HG02678 (cell line): ENCODE data around the gene SAMMSON.

Experiments
- ATAC-seq: cut with Tn5 transposase; IDR thresholded peaks from one replicate; pipeline ENCODE4 v1.9.1; 2021; ENCODE audit warnings: mild to moderate bottlenecking, moderate library complexity; ENCODE audit not compliant: unreplicated experiment

Gene SAMMSON

DNA sequence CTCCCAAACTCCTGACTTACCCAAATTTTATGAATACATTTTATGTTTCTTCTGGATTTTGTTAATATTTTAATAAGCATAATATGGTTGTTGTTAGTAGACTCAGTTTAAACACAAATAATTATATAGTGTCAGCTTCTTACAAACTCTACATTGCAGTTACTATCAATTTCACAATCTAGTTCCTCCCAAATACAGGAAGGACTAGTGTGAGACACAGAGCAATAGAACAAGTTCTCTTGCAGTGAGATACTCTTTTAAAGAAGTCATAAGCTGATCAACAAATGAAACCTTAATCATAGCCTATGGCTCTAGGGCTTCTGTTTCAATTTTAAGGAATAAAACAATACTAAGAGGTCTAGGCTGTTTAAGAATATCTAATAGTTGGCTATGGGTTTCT is 86.1 kb downstream of the SAMMSON start:
- ATAC-seq, result no peak

DNA sequence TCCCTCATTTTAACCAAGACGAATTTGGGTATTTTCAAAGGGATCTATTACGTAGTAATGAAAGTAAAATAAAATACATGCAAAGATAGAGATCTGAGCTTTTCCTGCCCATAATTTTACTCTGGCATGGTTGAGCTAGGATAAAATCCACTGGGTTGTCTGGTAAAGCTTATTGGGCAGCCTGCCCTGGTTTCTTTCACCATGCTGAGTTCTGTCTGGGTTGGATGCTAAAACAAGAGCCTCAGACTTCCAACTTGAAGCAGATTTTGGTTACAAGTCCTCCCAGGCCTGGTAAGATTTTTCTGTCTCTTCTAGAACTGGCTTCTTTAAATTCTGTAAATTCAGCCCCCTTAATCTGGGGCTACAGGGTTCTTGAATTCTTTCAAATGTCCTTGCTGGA is 86.8 kb downstream of the SAMMSON start:
- no peak for ATAC-seq

DNA sequence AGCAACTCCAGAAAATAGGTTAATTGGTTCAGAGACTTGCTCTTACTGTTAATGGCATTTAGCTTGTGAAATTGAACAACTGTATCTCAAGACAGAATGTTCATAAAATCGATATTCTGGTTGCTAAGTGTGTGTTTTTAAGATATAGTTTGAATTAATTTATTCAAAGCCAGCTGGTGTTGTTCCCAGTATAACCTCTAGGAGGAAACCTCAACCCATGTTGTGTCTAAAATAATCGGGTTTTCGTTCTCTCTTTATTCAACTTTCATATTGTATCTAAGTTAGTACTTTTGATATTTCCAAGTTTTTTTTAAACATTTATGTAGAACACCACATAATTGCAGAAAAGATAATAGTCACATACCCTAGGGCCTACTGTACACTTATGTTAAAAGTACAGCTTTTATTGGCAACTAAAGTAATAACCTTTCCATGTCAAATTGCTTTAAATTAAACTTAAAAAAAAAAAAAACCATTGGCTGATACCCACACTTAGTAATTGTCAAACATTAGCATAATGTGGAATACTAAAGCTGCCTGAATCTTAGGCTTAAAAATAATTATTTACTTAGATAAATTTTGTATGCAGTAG is 90.9 kb downstream of the SAMMSON start:
- no peak for ATAC-seq

DNA sequence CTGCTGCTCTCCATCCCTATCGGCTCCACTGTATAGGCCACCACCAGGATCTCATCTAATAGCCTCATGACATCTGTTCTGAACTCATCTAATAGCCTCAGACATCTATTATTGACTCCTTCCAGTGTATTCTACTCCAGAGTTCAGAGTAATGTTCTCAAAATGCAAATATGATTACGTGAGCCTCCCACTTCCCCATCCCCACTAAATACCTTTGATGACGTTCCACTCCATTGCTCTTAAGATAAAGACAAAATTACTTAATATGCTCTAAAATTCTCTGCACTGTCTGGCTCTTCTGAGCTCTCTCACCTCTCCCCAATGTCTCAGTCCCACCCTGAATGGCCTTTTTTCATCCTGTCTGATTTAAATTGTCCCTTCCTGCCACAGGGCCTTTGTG is 94.7 kb downstream of the SAMMSON start:
- ATAC-seq, result no peak

DNA sequence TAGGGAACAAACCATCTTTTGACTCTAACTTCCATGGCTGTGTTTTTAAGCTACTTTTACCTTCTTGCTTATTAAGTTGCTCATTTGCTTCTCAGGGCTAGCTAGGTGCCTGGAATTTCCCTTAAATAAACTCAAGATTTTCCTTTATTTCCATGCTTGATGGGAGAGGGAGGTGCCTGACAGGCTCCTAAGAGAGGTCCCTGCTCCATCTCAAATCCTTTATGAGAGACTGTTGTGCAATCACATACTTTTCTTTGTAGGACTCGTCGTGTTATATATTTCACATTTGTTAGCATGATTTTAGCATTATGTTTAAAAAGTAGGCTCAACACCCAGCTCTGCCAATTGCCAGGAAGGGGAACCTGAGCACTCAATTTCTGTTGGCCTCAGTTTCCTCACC is 95.7 kb downstream of the SAMMSON start:
- ATAC-seq, result no peak

DNA sequence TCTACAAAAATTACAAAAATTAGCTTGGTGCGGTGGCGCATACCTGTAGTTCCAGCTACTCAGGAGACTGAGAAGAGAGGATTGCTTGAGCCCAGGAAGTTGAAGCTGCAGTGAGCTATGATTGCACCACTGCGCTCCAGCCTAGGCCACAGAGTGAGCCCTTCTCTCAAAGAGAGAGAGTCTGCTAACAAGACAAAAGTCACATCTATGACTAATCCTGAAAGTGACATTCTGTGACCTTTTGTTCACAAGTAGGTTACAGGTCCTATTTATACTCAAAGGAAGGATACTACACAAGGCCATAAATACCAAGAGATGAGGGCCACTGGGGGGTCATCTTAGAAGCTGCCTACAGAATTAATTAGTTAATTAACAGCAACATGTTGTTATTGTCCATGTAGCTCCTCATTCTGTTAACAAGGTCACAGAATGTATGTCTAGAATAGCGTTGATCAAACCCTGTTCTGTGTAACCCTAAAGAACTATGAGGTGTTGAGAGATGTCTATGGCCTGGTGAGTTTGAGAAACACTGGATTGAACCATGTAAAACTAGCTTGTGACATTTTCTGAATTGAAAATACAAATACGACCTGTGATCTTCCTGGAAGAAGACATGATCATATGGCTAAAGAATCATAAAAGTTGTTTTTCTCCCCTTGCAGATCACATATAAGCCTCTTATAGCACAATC is 97.0 kb downstream of the SAMMSON start:
- ATAC-seq, result peak; percentile 79

DNA sequence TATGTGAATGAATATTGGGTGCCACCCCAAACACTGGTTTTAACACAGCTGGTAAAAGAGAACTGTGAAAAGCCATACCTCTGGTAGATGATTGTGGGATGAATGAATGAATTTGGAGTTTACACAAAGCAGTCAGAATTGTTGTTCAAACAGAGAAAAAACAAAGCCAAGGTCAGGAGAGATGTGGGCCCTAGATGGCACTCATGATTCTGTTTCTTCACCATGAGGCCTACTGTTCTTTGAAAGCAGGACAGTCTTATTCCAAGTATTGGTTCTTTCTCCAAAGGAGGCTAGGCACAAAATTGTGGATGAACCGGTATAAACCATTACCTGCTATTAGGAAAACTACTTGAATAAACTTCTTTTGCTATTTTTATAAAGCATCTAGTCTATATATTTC is 97.6 kb downstream of the SAMMSON start:
- ATAC-seq, result no peak

DNA sequence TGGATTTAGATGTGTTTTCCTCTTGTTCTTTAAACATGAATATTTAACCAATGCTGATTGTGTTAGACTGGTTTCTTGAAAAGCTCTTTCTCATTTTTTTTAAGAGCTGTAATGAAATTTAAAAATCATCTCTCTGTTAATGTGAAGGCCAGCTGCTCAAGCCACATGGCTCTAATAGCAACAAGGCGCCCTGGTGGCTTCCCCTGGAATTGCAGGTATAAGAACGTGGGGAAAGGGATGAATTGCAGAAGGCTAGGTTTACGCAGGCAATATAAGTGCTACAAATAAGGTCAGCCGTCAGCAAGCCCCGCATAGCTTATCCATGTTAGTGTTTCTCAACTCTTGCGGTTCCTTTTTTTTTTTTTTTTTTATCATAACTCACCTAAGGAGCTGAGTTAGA is 108.5 kb downstream of the SAMMSON start:
- ATAC-seq, result no peak

DNA sequence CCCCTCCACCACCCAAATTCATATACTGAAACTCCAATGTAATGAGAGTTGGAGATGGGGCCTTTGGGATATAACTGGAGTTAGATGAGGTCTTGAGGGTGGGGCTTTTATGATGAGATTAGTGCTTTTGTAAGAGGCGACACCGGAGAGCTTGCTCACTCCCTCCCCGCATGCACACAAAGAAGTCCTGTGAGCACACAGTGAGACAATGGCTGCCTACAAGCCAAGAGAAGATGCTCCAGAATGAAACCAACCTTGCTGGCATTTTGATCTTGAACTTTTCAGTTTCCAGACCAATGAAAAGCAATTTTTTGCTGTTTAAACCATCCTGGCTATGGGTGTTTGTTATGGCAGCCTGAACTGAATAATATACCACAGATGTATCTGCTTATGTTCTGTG is 109.0 kb downstream of the SAMMSON start:
- ATAC-seq, result no peak

DNA sequence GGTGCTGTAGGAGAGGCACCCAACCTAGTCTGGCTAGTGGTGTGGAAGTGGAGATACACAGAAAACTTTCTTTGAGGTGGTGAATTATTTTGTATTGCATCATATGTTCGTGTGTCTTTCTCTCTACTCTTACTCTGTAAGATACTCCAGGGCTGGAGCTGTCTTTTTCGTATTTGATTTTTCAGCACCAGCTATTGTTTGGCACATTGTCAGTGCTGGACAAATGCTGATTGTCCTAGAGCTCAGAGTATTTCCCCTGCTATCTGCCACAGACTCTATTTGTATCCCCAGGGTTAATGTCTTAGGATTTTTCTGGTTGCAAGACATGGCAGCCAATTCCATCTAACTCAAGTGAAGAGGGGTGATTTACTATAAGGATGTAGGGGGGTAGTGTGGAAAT is 110.5 kb downstream of the SAMMSON start:
- ATAC-seq, result no peak

DNA sequence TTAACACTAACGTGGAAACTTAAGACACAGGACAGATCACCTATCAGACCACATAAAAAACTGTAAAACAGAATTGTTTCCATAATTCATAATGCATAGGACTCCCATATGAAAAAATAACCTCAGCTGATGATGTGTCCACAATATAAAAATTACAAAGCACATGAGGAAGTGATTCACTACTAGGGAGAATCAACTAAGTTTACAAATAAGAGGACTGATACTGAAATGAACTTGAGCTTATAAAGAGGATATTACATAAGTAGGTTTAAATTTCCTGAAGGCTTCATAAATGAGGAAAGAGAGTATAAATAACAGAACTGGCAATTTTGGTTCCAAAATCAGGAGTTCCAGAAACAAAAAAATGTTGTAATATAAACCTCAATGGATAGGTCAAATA is 111.9 kb downstream of the SAMMSON start:
- ATAC-seq, result no peak

DNA sequence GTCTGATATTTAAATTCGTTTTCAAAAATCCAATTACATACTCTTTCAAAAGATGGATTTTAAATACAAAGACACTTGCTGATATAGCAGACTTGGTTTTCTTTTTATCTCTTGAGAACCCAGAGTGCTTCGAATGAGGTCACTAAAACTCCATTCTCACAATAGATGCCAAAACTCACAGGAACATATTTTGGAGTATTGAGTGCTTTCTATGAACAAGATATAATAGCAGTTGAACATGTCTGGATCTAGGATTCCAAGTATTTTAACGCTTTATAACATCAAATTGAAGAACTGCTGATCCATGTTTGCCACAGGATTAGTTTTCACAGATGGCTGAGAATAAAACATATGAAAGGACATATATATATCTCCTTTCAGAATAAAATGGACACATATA is 113.2 kb downstream of the SAMMSON start:
- no peak for ATAC-seq

DNA sequence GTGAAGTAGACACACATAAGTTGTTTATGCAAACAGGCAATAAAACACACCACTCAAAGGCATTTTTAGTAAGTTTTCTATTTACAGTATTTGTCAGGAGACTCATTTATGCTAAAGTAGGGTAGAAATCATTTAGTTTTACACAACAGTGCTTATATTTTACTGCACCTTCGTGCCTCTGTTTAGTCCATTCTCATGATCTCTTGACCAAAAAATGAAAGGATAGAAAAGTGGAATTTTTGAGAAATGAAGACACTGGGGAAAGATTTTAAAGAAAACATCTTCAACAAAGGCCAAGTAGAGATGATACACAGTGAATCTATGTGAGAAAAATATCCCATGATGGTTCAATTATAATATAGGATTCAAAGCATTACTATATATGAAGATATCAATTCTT is 114.9 kb downstream of the SAMMSON start:
- ATAC-seq, result no peak

DNA sequence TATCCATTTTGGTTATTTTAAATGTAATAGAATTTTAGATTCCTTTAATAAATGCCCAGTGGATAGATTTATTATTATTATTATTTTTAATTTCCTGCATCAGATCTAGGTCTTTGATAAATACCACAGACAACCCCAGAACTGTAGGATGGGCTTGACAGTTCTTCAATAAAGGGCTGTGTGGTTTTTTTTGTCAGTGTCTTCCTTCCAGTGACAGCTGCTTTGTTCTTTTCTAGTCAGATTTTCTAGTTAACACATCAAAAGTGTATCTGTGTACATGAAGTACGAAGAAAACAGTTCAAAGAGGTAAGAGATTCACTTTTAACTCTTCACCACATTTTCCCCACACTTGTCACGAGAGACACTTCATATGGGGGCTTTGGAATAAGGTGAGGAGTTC is 120.3 kb downstream of the SAMMSON start:
- no peak for ATAC-seq
